ENCODE measurements around the gene C17orf107.

The C17orf107 gene

GRCh38 chr17:4938069-4938491 is 38.7 kb downstream of the C17orf107 start:
- DNase-seq, result no peak

GRCh38 chr17:4938688-4939545 is 39.6 kb downstream of the C17orf107 start:
- DNase-seq, result no peak

DNA sequence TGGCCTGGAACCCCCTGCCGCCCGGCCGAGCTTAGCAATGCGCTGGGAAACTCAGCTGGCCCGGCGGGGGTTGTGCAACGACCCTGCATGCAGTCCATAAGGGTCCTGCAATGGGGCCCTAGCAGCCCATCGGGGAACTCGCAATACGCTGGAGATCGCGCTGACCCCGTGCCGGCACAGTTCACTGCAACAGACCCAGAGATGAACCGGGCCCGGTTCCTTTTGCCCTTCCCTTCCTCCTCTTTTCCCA is 40.1 kb downstream of the C17orf107 start:
- DNase-seq, result no peak

GRCh38 chr17:4939796-4940554 is 40.6 kb downstream of the C17orf107 start, which contains the start of the genes RNF167 and SLC25A11:
Gene RNF167 (plus strand): TSS chr17:4940268. CDS start chr17:4940910, 642 bp downstream.
Gene SLC25A11 (minus strand): TSS chr17:4940046. CDS start chr17:4939910, 136 bp downstream.
- peak; percentile 98 for DNase-seq

- no peak for DNase-seq
Measured at GRCh38 chr17:4940555-4941318, 41.4 kb downstream of the C17orf107 start.

DNA sequence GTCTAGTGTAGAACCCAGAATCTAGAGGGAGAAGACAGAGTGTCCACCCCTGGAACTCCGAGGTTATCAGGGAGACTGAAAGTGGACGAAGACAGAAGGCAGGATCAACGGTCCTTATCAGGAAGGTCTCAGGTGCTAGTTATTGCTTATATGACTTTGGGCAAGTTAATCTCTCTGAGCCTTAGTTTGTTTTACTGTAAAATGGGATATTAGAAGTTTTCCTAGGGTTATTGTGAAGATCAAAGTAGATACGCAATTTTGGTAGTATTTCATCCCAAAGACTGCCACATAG is 41.9 kb downstream of the C17orf107 start:
- DNase-seq, result no peak

DNA sequence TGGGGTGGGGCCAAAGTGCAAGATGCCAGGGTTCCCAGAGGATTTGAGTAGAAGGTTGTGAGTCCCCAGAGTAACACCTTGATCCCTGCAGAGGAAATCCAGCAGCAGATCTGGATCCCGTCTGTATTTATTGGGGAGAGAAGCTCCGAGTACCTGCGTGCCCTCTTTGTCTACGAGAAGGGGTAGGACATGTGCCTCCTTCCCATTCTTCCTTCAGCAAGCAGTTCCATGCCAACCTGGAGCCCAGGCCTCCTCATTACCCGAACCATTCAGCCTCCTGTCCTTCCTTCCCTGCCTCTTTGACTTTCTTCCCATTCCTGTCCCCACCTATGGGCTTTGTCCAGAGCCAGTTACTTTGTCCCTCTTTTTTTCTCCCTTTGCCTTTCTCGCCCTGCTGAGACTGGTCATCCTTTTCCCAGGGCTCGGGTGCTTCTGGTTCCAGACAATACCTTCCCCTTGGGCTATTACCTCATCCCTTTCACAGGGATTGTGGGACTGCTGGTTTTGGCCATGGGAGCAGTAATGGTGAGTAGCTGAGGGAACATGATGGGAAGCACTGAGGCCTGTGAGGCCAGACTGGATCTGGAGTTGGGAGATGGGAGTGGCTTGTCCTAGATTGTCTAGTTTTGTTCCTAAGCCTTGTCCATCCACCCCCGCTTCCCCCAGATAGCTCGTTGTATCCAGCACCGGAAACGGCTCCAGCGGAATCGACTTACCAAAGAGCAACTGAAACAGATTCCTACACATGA is 43.6 kb downstream of the C17orf107 start:
- no peak for DNase-seq

- DNase-seq, result no peak
Measured at GRCh38 chr17:4944163-4944553, 44.8 kb downstream of the C17orf107 start.

DNA sequence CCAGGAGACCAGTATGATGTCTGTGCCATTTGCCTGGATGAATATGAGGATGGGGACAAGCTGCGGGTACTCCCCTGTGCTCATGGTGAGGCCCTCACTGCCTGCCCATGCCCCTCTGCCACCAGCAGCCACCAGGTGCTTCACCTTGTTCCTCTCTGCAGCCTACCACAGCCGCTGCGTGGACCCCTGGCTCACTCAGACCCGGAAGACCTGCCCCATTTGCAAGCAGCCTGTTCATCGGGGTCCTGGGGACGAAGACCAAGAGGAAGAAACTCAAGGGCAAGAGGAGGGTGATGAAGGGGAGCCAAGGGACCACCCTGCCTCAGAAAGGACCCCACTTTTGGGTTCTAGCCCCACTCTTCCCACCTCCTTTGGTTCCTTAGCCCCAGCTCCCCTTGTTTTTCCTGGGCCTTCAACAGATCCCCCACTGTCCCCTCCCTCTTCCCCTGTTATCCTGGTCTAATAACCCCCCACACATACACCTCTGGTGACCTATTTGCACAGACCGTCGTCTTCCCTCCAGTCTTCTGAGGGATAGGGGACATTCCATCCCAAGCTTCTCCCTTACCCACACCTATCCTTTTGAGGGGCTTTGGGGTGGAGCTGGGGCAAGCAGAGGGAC is 45.3 kb downstream of the C17orf107 start:
- DNase-seq, result no peak

- peak; percentile 77 for DNase-seq
Measured at GRCh38 chr17:4945176-4945943, 46.0 kb downstream of the C17orf107 start.

- DNase-seq, result no peak
Measured at GRCh38 chr17:4945944-4946280, 46.6 kb downstream of the C17orf107 start.

DNA sequence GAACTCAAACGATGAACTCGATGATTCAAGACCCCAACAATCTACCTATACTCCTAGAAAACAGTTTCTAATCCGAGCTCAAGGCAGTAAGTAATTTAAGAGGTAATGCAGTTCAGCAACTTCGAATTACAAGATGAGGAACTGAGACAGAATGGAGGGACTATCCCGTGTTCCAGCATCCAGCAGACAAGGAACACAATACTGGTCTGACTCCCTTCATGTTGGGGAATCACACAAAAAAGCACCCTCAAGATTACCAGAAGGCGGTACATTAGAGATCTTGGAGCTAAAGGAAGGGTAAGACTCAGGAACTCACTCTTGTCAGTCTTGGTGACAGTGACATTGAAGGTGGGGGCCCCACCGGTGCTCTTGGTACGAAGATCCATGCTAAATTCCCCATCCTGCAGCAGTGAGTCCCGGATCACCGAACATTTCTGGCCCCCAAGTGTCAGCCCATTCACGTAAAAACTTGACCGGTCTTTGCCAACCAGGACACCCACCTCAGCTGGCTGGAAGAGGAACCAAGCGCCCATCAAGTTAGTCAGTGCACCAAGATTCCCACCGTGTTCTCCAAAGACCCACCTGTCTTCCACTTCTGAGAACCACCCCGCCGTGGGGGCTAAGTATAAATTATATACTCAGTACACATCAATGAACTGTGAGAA is 47.1 kb downstream of the C17orf107 start:
- no peak for DNase-seq

DNA sequence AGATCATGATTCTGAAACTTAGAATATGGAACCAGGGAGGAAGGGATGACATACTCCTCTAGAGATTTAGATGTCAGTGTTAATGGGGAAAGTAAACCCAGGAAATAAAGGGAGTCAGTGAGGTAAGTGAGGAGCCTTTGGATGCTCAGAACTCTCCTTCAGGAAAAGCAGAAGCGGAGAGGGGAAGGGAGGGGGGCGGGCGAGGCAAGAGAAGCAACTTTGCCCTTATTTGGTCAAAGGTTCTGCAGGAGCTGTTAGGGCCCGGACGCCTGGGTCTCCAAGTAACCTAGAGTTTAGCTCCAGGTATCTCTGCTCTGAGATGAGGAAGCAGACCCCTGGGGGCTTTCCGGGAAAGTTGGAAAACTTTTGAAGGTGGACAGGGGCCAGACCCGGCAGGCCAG is 47.7 kb downstream of the C17orf107 start:
- no peak for DNase-seq

DNA sequence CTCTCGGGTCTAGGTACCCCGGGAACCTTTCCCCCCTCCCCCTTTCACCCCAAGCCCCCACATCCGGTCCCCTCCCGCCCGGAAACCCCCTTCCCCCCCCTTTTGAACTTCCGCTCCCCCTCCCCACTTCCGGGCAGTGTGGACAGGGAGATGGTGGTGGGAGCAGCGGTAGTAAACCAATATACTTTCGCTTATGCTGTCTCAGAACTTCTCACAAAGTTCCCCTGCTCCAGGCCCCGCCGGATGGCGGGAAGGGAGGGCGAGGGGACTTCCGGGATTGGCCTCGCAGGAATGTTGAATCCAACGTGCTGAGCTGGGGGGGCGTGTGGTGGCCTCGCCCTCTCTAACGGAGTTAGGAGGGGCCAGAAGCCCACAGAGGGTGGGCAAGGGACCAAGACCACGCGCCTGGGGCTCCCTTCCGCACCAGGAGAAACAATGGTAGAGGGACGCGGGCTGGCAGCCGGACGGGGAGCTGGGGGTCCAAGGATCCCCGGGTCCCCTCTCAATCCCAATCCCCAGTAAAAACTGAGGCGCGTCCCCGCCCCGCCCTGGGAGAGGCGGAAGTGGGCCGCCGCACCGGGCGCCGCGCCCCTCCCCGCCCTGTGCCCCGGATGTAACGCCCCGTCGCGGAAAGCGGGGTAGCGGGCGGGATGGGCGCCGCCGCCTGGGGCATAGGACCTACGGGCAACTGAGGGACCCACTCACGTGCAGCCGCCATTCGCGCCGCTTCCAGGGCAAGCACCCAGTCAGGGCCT is 48.3 kb downstream of the C17orf107 start:
- peak; percentile 29 for DNase-seq

DNA sequence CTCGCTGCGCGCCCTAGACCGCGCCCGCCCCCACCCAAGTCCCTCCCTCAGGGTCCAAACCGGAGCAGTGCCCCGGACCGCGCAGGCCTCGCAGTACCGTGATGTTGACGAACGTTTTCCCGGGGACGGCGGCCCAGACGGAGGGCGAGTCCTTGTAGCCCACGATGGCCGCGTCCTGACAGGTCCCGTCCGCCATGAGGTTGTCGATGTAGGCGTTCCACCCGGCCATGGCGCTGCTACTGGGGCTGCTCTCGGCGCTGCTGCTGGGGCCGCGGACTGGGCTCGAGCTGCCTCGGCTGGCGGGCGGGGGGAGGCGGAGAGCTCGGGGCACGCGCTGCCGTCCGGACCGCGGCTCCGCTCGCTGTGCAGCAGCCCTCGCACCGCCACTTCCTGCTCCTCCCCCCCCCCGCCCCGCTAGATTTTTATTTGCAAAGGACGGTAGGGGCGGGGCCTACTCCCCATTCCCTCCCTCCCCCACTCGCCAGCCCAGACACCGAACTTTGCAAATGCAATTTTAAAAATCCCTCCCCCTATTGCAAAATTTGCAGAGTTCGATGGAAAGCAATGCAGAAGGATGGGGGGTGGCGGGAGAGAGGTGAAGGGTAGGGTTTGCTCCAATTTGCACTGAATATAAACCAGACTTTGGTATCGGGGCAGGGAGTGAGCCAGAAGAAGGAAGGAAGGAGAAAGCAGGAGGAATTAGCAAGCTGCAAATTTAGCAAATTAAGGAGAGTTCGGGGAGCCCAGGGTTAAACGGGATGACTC is 49.0 kb downstream of the C17orf107 start, which contains the start of gene PFN1:
TSS of gene PFN1 (minus strand) at position 365 of the 765 bp plus-strand sequence. CDS start at position 229, 136 bp downstream.
- peak; percentile 81 for DNase-seq

GRCh38 chr17:4948931-4949320 is 49.6 kb downstream of the C17orf107 start:
- peak; percentile 89 for DNase-seq

GRCh38 chr17:4949321-4950074 is 50.2 kb downstream of the C17orf107 start:
- peak; percentile 13 for DNase-seq

GRCh38 chr17:4950075-4950745 is 50.9 kb downstream of the C17orf107 start:
- peak; percentile 56 for DNase-seq
